HepG2 (cell line): ENCODE measurements around the gene PIP4K2C. TPM values are rescaled to one million over a fixed set of nuclear protein-coding genes. Genes with fewer than 3 reads are reported as not detected.

Source experiments
- HNRNPLL ChIP-seq: fragments of 200-400 bp; formaldehyde crosslinking; IDR thresholded peaks from 2 replicates; pipeline ENCODE4 v1.6.1; 2017; ENCODE audit warnings: mild to moderate bottlenecking, low read depth, low read length; ENCODE audit not compliant: poor library complexity, severe bottlenecking
- MAF1 ChIP-seq: sonication (generic); formaldehyde crosslinking; IDR thresholded peaks from 2 replicates; pipeline ENCODE4 v1.5.0; 2020; ENCODE audit warnings: missing genetic modification reagents, borderline replicate concordance
- MED13 ChIP-seq: sonication (generic); formaldehyde crosslinking; IDR thresholded peaks from 2 replicates; pipeline ENCODE4 v1.5.0; 2020; ENCODE audit warnings: missing genetic modification reagents
- MYC ChIP-seq: sonication (generic); formaldehyde crosslinking; IDR thresholded peaks from 2 replicates; pipeline ENCODE4 v1.9.0; 2021; ENCODE audit warnings: missing genetic modification reagents, borderline replicate concordance
- NFKBIZ ChIP-seq: IDR thresholded peaks from 2 replicates; pipeline ENCODE4 v1.6.1; 2018; ENCODE audit warnings: missing genetic modification reagents, missing compliant biosample characterization
- SAFB2 ChIP-seq: sonication (generic); formaldehyde crosslinking; IDR thresholded peaks from 2 replicates; pipeline ENCODE4 v1.5.1; 2020; ENCODE audit warnings: missing genetic modification reagents, low read depth, mild to moderate bottlenecking, borderline replicate concordance
- SMAD1 ChIP-seq: sonication (generic); formaldehyde crosslinking; IDR thresholded peaks from 2 replicates; pipeline ENCODE4 v1.4.0; 2020; ENCODE audit warnings: missing genetic modification reagents, low read depth, mild to moderate bottlenecking, borderline replicate concordance
- SRSF4 ChIP-seq: fragments of 200-400 bp; formaldehyde crosslinking; IDR thresholded peaks from one replicate; pipeline ENCODE4 v1.6.1; 2018; ENCODE audit warnings: mild to moderate bottlenecking, low read depth, low read length, moderate library complexity; ENCODE audit not compliant: poor library complexity, severe bottlenecking
- TAF1 ChIP-seq: sonication (generic); formaldehyde crosslinking; IDR thresholded peaks from 2 replicates; pipeline ENCODE4 v1.4.0; 2020; ENCODE audit warnings: missing genetic modification reagents
- ZNF235 ChIP-seq: sonication (generic); formaldehyde crosslinking; IDR thresholded peaks from 2 replicates; pipeline ENCODE4 v1.8.1; 2023; ENCODE audit warnings: mild to moderate bottlenecking, missing genetic modification reagents, borderline replicate concordance
- ZNF331 ChIP-seq: sonication (generic); formaldehyde crosslinking; IDR thresholded peaks from 2 replicates; pipeline ENCODE4 v1.4.0; 2020; ENCODE audit warnings: missing genetic modification reagents
- ZNF557 ChIP-seq: sonication (generic); formaldehyde crosslinking; IDR thresholded peaks from 2 replicates; pipeline ENCODE4 v1.4.0; 2020; ENCODE audit warnings: missing genetic modification reagents
- ZNF720 ChIP-seq: sonication (generic); formaldehyde crosslinking; IDR thresholded peaks from 2 replicates; pipeline ENCODE4 v1.4.0; 2020; ENCODE audit warnings: missing genetic modification reagents
- ZNF724P ChIP-seq: sonication (generic); formaldehyde crosslinking; IDR thresholded peaks from 2 replicates; pipeline ENCODE4 v1.8.0; 2022; ENCODE audit warnings: missing genetic modification reagents, borderline replicate concordance
- polyA plus RNA-seq, 8 experiments: library from polyadenylated mRNA; depleted of rRNA in 3 of 8; stranded (reverse) in 7 of 8; unstranded in 1 of 8; fragments of >200 nt; fragmentation: Illumina TruSeq in 4 of 8; extraction: Trizol in 4 of 8; gene quantifications; 2 replicates each; pipeline versions ENCODE4 v1.2.1 to v1.2.3, GENCODE V29; 2011 to 2016; ENCODE audit warnings: low read depth in 4 of 8, missing spikeins in 1 of 8, mixed read lengths in 1 of 8; ENCODE audit not compliant: insufficient read depth in 1 of 8
- total RNA-seq, 5 experiments: library from RNA; depleted of rRNA; stranded (reverse); fragments of >200 nt; fragmentation: Illumina TruSeq; extraction: Trizol; gene quantifications; 2 replicates each; pipeline ENCODE4 v1.2.3, GENCODE V29; 2016; ENCODE audit warnings: low read depth in 1 of 5
- TF ChIP-seq, protein P1 (sequence below), 2 experiments: fragments of 450-650 bp in 1 of 2; sonication (generic) in 1 of 2; formaldehyde crosslinking in 1 of 2; IDR thresholded peaks; 2 replicates each; pipeline versions ENCODE4 v1.6.1 to v1.8.0; 2016 to 2022; ENCODE audit warnings: antibody characterized with exemption in 1 of 2, mild to moderate bottlenecking in 1 of 2, missing genetic modification reagents in 1 of 2
- TF ChIP-seq, protein P2 (sequence below): sonication (generic); formaldehyde crosslinking; IDR thresholded peaks from 2 replicates; pipeline ENCODE4 v1.4.0; 2020; ENCODE audit warnings: missing genetic modification reagents

Gene PIP4K2C
- total and polyA plus RNA-seq, 2 of the 13 experiments (the other 11 are each of a cell fraction or from before 2014, with no cell fraction given), result 23.3 to 26.4 TPM

DNA sequence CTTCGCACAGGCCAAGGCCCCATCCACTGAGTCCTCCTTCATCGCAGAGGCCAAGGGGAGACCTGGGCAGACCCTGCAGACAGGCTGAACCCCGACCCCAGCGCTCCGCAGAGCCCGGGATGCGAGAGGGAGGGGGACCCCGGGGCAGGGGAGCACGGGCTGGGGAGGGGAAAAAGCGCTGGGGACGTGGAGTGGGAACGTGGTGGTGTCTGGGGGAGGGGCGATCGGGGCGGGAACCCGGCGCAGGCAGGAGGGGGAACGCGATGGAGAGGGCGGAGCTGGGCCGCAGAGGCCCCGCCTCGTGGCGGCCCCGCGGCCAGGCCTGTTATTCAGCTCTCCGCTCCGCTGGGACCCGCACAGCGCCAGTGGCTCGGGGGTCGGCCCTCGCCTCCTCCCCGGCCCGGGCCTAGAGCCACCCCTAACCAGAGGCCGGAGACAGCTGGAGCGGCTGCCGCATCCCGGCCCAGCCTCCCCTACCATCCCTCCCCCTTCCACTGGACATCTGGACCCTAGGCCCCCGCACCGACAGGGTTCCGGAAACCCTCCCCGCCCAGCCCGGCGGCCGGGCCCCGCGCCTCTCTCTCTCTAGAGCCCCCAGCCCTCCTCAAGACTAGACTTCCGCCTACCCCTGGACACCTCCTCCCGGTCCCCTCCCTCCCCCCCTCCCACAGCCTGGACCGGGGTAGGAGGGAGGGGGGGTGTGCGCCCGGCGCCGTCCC, 20.3 kb downstream of the PIP4K2C start, which contains the start of gene ARHGEF25 (continued):
- peak; percentile 53; the same call in 1 of the 2 replicates for TF ChIP-seq ZNF331 (CRISPR knock-in tag)
- TF ChIP-seq, protein P1, sequence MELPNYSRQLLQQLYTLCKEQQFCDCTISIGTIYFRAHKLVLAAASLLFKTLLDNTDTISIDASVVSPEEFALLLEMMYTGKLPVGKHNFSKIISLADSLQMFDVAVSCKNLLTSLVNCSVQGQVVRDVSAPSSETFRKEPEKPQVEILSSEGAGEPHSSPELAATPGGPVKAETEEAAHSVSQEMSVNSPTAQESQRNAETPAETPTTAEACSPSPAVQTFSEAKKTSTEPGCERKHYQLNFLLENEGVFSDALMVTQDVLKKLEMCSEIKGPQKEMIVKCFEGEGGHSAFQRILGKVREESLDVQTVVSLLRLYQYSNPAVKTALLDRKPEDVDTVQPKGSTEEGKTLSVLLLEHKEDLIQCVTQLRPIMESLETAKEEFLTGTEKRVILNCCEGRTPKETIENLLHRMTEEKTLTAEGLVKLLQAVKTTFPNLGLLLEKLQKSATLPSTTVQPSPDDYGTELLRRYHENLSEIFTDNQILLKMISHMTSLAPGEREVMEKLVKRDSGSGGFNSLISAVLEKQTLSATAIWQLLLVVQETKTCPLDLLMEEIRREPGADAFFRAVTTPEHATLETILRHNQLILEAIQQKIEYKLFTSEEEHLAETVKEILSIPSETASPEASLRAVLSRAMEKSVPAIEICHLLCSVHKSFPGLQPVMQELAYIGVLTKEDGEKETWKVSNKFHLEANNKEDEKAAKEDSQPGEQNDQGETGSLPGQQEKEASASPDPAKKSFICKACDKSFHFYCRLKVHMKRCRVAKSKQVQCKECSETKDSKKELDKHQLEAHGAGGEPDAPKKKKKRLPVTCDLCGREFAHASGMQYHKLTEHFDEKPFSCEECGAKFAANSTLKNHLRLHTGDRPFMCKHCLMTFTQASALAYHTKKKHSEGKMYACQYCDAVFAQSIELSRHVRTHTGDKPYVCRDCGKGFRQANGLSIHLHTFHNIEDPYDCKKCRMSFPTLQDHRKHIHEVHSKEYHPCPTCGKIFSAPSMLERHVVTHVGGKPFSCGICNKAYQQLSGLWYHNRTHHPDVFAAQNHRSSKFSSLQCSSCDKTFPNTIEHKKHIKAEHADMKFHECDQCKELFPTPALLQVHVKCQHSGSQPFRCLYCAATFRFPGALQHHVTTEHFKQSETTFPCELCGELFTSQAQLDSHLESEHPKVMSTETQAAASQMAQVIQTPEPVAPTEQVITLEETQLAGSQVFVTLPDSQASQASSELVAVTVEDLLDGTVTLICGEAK (IDR thresholded peaks at IDR 0.05), result no peak
- TF ChIP-seq, protein P1 (CRISPR knock-in tag; IDR thresholded peaks at IDR 0.05), result no peak
- TF ChIP-seq NFKBIZ (CRISPR knock-in tag), result peak; percentile 52; the same call in 1 of the 2 replicates
- no peak for TF ChIP-seq SRSF4
- peak; percentile 48 for TF ChIP-seq HNRNPLL
- TF ChIP-seq ZNF720, result no peak
- 0 out of 2 replicates have a peak, but pooled peaks have one; percentile 54 for TF ChIP-seq ZNF235 (CRISPR knock-in tag)
- TF ChIP-seq MYC (CRISPR knock-in tag), result peak; percentile 86; the same call in 1 of the 2 replicates
- peak; percentile 66; the same call in 1 of the 2 replicates for TF ChIP-seq SAFB2 (CRISPR knock-in tag)
- 0 out of 2 replicates have a peak, but pooled peaks have one; percentile 19 for TF ChIP-seq MED13 (CRISPR knock-in tag)
- TF ChIP-seq MAF1, result 0 out of 2 replicates have a peak, but pooled peaks have one; percentile 58
- TF ChIP-seq ZNF724P (CRISPR knock-in tag), result no peak
- TF ChIP-seq ZNF557, result 0 out of 2 replicates have a peak, but pooled peaks have one; percentile 73
- TF ChIP-seq TAF1 (CRISPR knock-in tag), result peak; percentile 63; the same call in 1 of the 2 replicates
- TF ChIP-seq, protein P2, sequence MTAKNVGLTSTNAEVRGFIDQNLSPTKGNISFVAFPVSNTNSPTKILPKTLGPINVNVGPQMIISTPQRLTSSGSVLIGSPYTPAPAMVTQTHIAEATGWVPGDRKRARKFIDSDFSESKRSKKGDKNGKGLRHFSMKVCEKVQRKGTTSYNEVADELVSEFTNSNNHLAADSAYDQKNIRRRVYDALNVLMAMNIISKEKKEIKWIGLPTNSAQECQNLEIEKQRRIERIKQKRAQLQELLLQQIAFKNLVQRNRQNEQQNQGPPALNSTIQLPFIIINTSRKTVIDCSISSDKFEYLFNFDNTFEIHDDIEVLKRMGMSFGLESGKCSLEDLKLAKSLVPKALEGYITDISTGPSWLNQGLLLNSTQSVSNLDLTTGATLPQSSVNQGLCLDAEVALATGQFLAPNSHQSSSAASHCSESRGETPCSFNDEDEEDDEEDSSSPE, result no peak; the same call in 1 of the 2 replicates
- 0 out of 2 replicates have a peak, but pooled peaks have one; percentile 45 for TF ChIP-seq SMAD1 (CRISPR knock-in tag)
